Right cardiac atrium (tissue), 5 donors: ENCODE data around the gene NKAIN1. TPM values are rescaled to one million over a fixed set of nuclear protein-coding genes. Genes with fewer than 3 reads are reported as not detected.
"Not testable (repeated sequence)": the region's sequence is repeated elsewhere in the genome, so short reads cannot be mapped to it uniquely, and the experiment has no call there.

Source experiments
- ATAC-seq, 2 donors: fragments of 200-7000 bp; cut with Tn5 transposase; one replicate each; pipeline versions ENCODE4 v1.8.0 to v1.9.1; 2020; ENCODE audit warnings: moderate library complexity in 2 of 2, mild to moderate bottlenecking in 1 of 2
- DNase-seq, 3 donors: peaks; one replicate each; pipeline ENCODE4 v3.0.0-alpha.2; 2020
- H3K27ac ChIP-seq: one replicate; pipeline ENCODE4 v1.5.1; 2013; ENCODE audit warnings: mild to moderate bottlenecking, low read length, control low read depth, moderate library complexity
- H3K27me3 ChIP-seq: one replicate; pipeline ENCODE4 v1.6.1; 2013; ENCODE audit not compliant: control insufficient read depth, insufficient read depth
- H3K4me1 ChIP-seq: one replicate; pipeline ENCODE4 v1.6.1; 2013; ENCODE audit warnings: low read length; ENCODE audit not compliant: control insufficient read depth, insufficient read depth
- H3K4me3 ChIP-seq: one replicate; pipeline ENCODE4 v1.5.1; 2013; ENCODE audit warnings: low read length, control low read depth
- H3K9me3 ChIP-seq: one replicate; pipeline ENCODE4 v1.6.1; 2013; ENCODE audit warnings: low read length; ENCODE audit not compliant: control insufficient read depth
- WGBS: extraction: QIAGEN DNeasy Blood & Tissue Kit; methylation state at CpG from one replicate; pipeline ENCODE4 v1.1.7; 2013; 5-methylcytosine and 5-hydroxymethylcytosine counted together
- intact Hi-C, 4 donors: fragments of 100-400 bp; cut with DNase I; formaldehyde crosslinking; loops; one replicate each; pipeline versions ENCODE4 v1.11.0 to v1.14.0; 2022 to 2023
- polyA plus RNA-seq: library from polyadenylated mRNA; stranded (reverse); fragments of 200-250 nt; gene quantifications from one replicate; pipeline ENCODE4 v1.2.3, GENCODE V29; 2013
- total RNA-seq, 4 donors: library from RNA; stranded (reverse); fragmentation: NEBNext Ultra II Directional; extraction: Animal tissue kit (Norgen Biotek cat#: 25700); gene quantifications; one replicate each; pipeline ENCODE4 v1.2.1, GENCODE V29; 2021
- donor health status: healthy with polysubstance abuse.
- donor health status: DM: no; HTN: yes; CAD: no.
- donor health status: DM: no; HTN: no; CAD: no.
- donor health status: DM: no; HTN: yes; CAD: no; lungs with severe emphysema.
- donor health status: DM: yes; HTN: yes; CAD: no.

The NKAIN1 gene
- total and polyA plus RNA-seq, 5 donors = 0.02 TPM; not detected in 4

GRCh38 chr1:31196685-31197084 lies 43.0 kb downstream of the NKAIN1 start:
- 79% methylated on average over 2 of the region's 2 CpGs for WGBS
- intact Hi-C loops = loop anchor here in 1 of 4 donors (10.0 kb wide), 1 partner anchor 58 kb away; no protein-coding TSS in a partner anchor
- no peaks in the 10 kb centered on the region for H3K4me1 ChIP-seq
- H3K27ac ChIP-seq = no peak overlapping the region
- no peaks in the 10 kb centered on the region for H3K27me3 ChIP-seq
- H3K4me3 ChIP-seq = no peak overlapping the region
- ATAC-seq = no peak
- no peaks in the 10 kb centered on the region for H3K9me3 ChIP-seq
- no peak for DNase-seq

GRCh38 chr1:31195267-31195666 lies 44.4 kb downstream of the NKAIN1 start:
- not testable (repeated sequence) for H3K9me3 ChIP-seq, H3K27me3 ChIP-seq, H3K4me3 ChIP-seq, DNase-seq, H3K27ac ChIP-seq, ATAC-seq, H3K4me1 ChIP-seq
- intact Hi-C loops = loop anchor here in 1 of 4 donors (10.0 kb wide), 1 partner anchor 60 kb away; no protein-coding TSS in a partner anchor
- 89% methylated on average over 10 of the region's 10 CpGs for WGBS

- Histone ChIP-seq H3K4me1 (no peaks in the 10 kb centered on the region), H3K4me3 (no peak overlapping the region), H3K27me3 (no peaks in the 10 kb centered on the region), H3K27ac (no peak overlapping the region), H3K9me3 (no peaks in the 10 kb centered on the region)
- DNase-seq (no peak), ATAC-seq (no peak)
- 71% methylated on average over 5 of the region's 5 CpGs for WGBS
- intact Hi-C loops = loop anchor here in 1 of 4 donors (10.0 kb wide), 1 partner anchor 61 kb away; no protein-coding TSS in a partner anchor
Measured at GRCh38 chr1:31193729-31194128, 46.0 kb downstream of the NKAIN1 start.

GRCh38 chr1:31191281-31191680 lies 48.4 kb downstream of the NKAIN1 start:
- H3K27me3 ChIP-seq = no peaks in the 10 kb centered on the region
- 74% methylated on average over 1 of the region's 1 CpG for WGBS
- H3K9me3 ChIP-seq = no peaks in the 10 kb centered on the region
- no peaks in the 10 kb centered on the region for H3K4me1 ChIP-seq
- ATAC-seq (no peak), DNase-seq (no peak)
- intact Hi-C loops = loop anchor here in 1 of 4 donors (10.0 kb wide), 1 partner anchor 64 kb away; no protein-coding TSS in a partner anchor
- no peak overlapping the region for H3K27ac ChIP-seq
- H3K4me3 ChIP-seq = no peak overlapping the region

- 88% methylated on average over 4 of the region's 4 CpGs for WGBS
- ATAC-seq (no peak), DNase-seq (no peak)
- Histone ChIP-seq H3K4me3 (no peak overlapping the region), H3K9me3 (no peaks in the 10 kb centered on the region), H3K27ac (no peak overlapping the region), H3K27me3 (no peaks in the 10 kb centered on the region), H3K4me1 (no peaks in the 10 kb centered on the region)
- intact Hi-C loops = loop anchor here in 3 of 4 donors (5.0 to 10.0 kb wide), 4 partner anchors 65 to 355 kb away; no protein-coding TSS in a partner anchor
Measured at GRCh38 chr1:31189696-31190674, 49.7 kb downstream of the NKAIN1 start.

GRCh38 chr1:31183927-31184554 lies 55.6 kb downstream of the NKAIN1 start:
- Histone ChIP-seq H3K4me3 (no peak overlapping the region), H3K27ac (no peak overlapping the region), H3K4me1 (no peaks in the 10 kb centered on the region), H3K27me3 (no peaks in the 10 kb centered on the region), H3K9me3 (no peaks in the 10 kb centered on the region)
- WGBS = 43% methylated on average over 6 of the region's 6 CpGs
- no peak for DNase-seq
- ATAC-seq = no peak
- intact Hi-C loops = loop anchor here (5.0 to 10.0 kb wide), 5 partner anchors 151 to 363 kb away; no protein-coding TSS in a partner anchor

GRCh38 chr1:31183126-31183525 lies 56.6 kb downstream of the NKAIN1 start:
- Histone ChIP-seq H3K27ac (no peak overlapping the region), H3K9me3 (no peaks in the 10 kb centered on the region), H3K4me3 (no peak overlapping the region), H3K4me1 (no peaks in the 10 kb centered on the region), H3K27me3 (no peaks in the 10 kb centered on the region)
- ATAC-seq (no peak), DNase-seq (no peak)
- WGBS = 81% methylated on average over 6 of the region's 6 CpGs
- intact Hi-C loops = loop anchor here (5.0 to 10.0 kb wide), 5 partner anchors 152 to 364 kb away; no protein-coding TSS in a partner anchor

- Histone ChIP-seq H3K27ac (no peak overlapping the region), H3K27me3 (no peaks in the 10 kb centered on the region), H3K9me3 (no peaks in the 10 kb centered on the region), H3K4me1 (no peaks in the 10 kb centered on the region), H3K4me3 (peak overlapping the region; percentile 16)
- 1% methylated on average over 18 of the region's 18 CpGs for WGBS
- ATAC-seq = peak; percentile 86 to 92
- peak; percentile 81 to 90 (median 90) for DNase-seq
- intact Hi-C loops = loop anchor here (5.0 to 10.0 kb wide), 5 partner anchors 152 to 365 kb away; no protein-coding TSS in a partner anchor
Measured at GRCh38 chr1:31182352-31182751, 57.3 kb downstream of the NKAIN1 start.

GRCh38 chr1:31181515-31182343 lies 58.0 kb downstream of the NKAIN1 start:
- WGBS = 5% methylated on average over 52 of the region's 52 CpGs
- Histone ChIP-seq H3K27me3 (no peaks in the 10 kb centered on the region), H3K4me3 (peak overlapping the region; percentile 16), H3K4me1 (no peaks in the 10 kb centered on the region), H3K27ac (no peak overlapping the region), H3K9me3 (no peaks in the 10 kb centered on the region)
- DNase-seq (peak; percentile 54 to 85 (median 85)), ATAC-seq (peak; percentile 70 to 81)
- intact Hi-C loops = loop anchor here (2.0 to 10.0 kb wide), 6 partner anchors 153 to 366 kb away; no protein-coding TSS in a partner anchor

- no peaks in the 10 kb centered on the region for H3K4me1 ChIP-seq
- no peak for ATAC-seq
- H3K27me3 ChIP-seq = no peaks in the 10 kb centered on the region
- H3K9me3 ChIP-seq = no peaks in the 10 kb centered on the region
- WGBS = 85% methylated on average over 6 of the region's 6 CpGs
- H3K27ac ChIP-seq = no peak overlapping the region
- no peak overlapping the region for H3K4me3 ChIP-seq
- DNase-seq = no peak
- intact Hi-C loops = loop anchor here (2.0 to 10.0 kb wide), 6 partner anchors 154 to 367 kb away; no protein-coding TSS in a partner anchor
Measured at GRCh38 chr1:31180338-31180737, 59.3 kb downstream of the NKAIN1 start.
